Astrocyte of the spinal cord (primary cell): ENCODE data around the gene EPX.

ENCODE experiments used
- DNase-seq: peaks from one replicate; pipeline ENCODE4 v3.0.0; 2011; ENCODE audit warnings: low read depth, low spot score
- H3K4me3 ChIP-seq: 2 replicates; pipeline ENCODE4 v1.5.1; 2011; ENCODE audit warnings: low read depth, mild to moderate bottlenecking, low read length, moderate library complexity
- in situ Hi-C: cut with HindIII; loops from 2 replicates; pipeline ENCODE4 v1.10.0; 2017; ENCODE audit warnings: low sequenced_read_pairs
- TF ChIP-seq, protein P1 (sequence below): IDR thresholded peaks from 2 replicates; pipeline ENCODE4 v1.5.1; 2012; ENCODE audit warnings: low read depth, mild to moderate bottlenecking, low read length, inconsistent platforms

Gene EPX

GRCh38 chr17:58166682-58167081 lies 25.8 kb upstream of the EPX start, which contains the start of gene OR4D2:
OR4D2 (plus strand) TSS chr17:58166982; CDS start chr17:58169656, 2,674 bp downstream.
- TF ChIP-seq, protein P1, sequence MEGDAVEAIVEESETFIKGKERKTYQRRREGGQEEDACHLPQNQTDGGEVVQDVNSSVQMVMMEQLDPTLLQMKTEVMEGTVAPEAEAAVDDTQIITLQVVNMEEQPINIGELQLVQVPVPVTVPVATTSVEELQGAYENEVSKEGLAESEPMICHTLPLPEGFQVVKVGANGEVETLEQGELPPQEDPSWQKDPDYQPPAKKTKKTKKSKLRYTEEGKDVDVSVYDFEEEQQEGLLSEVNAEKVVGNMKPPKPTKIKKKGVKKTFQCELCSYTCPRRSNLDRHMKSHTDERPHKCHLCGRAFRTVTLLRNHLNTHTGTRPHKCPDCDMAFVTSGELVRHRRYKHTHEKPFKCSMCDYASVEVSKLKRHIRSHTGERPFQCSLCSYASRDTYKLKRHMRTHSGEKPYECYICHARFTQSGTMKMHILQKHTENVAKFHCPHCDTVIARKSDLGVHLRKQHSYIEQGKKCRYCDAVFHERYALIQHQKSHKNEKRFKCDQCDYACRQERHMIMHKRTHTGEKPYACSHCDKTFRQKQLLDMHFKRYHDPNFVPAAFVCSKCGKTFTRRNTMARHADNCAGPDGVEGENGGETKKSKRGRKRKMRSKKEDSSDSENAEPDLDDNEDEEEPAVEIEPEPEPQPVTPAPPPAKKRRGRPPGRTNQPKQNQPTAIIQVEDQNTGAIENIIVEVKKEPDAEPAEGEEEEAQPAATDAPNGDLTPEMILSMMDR: no peak
- no peak within 1 kb of the TSS for H3K4me3 ChIP-seq
- no peak for DNase-seq
- in situ Hi-C loops: no loop called here

- no peak for DNase-seq
- no peak overlapping the region for H3K4me3 ChIP-seq
- in situ Hi-C loops: no loop called here
- TF ChIP-seq, protein P1: no peak
These were observed 21.9 kb upstream of the EPX start for GRCh38 chr17:58170622-58171021.

- DNase-seq: peak; percentile 4
- no peak overlapping the region for H3K4me3 ChIP-seq
- TF ChIP-seq, protein P1: peak; percentile 41
- in situ Hi-C loops: no loop called here
These were observed 20.0 kb upstream of the EPX start for GRCh38 chr17:58172369-58173071.

- in situ Hi-C loops: no loop called here
- DNase-seq: no peak
- no peak overlapping the region for H3K4me3 ChIP-seq
- TF ChIP-seq, protein P1: no peak
These were observed 17.7 kb upstream of the EPX start for GRCh38 chr17:58174871-58175270.

- peak; percentile 10 for DNase-seq
- in situ Hi-C loops: no loop called here
- H3K4me3 ChIP-seq: no peak overlapping the region
- TF ChIP-seq, protein P1: no peak
These were observed 16.3 kb upstream of the EPX start for GRCh38 chr17:58176200-58176599.

DNA sequence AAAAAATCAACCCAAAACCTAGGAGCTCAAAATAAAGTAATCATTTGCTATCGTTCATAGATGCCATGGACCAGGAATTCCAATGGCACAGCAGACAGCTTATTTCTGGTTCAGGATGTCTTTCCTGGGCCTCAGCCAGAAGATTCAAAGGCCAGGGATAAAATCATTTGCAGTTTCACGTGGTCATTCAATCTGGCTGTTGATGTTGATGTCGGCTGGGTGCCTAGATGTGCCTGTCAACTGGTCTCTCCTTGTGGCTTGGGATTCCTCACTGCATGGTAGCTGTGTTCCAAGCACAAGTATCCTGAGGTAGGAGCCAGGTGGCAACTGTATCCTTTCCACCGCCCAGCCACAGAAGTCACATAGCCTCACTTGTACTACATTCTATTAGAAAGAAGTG lies 10.7 kb upstream of the EPX start:
- DNase-seq: no peak
- no peak overlapping the region for H3K4me3 ChIP-seq
- in situ Hi-C loops: no loop called here
- TF ChIP-seq, protein P1: no peak
